Upper lobe of right lung (tissue), 1 donor: ENCODE measurements around the gene XIAP. TPM values are rescaled to one million over a fixed set of nuclear protein-coding genes. Genes with fewer than 3 reads are reported as not detected.
"Not testable (repeated sequence)": the region's sequence is repeated elsewhere in the genome, so short reads cannot be mapped to it uniquely, and the experiment has no call there.

Experiments
- ATAC-seq: fragments of 200-7000 bp; cut with Tn5 transposase; one replicate; pipeline ENCODE4 v1.9.1; 2020; ENCODE audit warnings: mild to moderate bottlenecking, moderate library complexity
- DNase-seq: peaks from one replicate; pipeline ENCODE4 v3.0.0-alpha.2; 2020
- H3K27ac ChIP-seq: fragments of 200-600 bp; one replicate; pipeline ENCODE4 v1.8.0; 2022
- H3K27me3 ChIP-seq: fragments of 200-600 bp; one replicate; pipeline ENCODE4 v1.8.0; 2022; ENCODE audit warnings: mild to moderate bottlenecking
- H3K36me3 ChIP-seq: fragments of 200-600 bp; one replicate; pipeline ENCODE4 v1.8.0; 2022
- H3K4me1 ChIP-seq: fragments of 200-600 bp; one replicate; pipeline ENCODE4 v1.8.0; 2022
- H3K4me3 ChIP-seq: fragments of 200-600 bp; one replicate; pipeline ENCODE4 v1.8.0; 2022; ENCODE audit warnings: mild to moderate bottlenecking
- H3K9me3 ChIP-seq: fragments of 200-600 bp; one replicate; pipeline ENCODE4 v1.8.0; 2022
- intact Hi-C: fragments of 100-400 bp; cut with DNase I; formaldehyde crosslinking; loops from one replicate; pipeline ENCODE4 v1.11.0; 2022
- total RNA-seq: library from RNA; stranded (reverse); fragmentation: NEBNext Ultra II Directional; extraction: Animal tissue kit (Norgen Biotek cat#: 25700); gene quantifications from one replicate; pipeline ENCODE4 v1.2.1, GENCODE V29; 2021
- TF ChIP-seq, protein P1 (sequence below): fragments of 200-600 bp; IDR thresholded peaks from one replicate; pipeline ENCODE4 v1.8.0; 2022; ENCODE audit warnings: antibody characterized with exemption
- donor health status: DM: no; HTN: yes; CAD: no; lungs with severe emphysema.

Gene XIAP
- total RNA-seq, 1 donor from 2014 or later: 58.2 TPM

DNA sequence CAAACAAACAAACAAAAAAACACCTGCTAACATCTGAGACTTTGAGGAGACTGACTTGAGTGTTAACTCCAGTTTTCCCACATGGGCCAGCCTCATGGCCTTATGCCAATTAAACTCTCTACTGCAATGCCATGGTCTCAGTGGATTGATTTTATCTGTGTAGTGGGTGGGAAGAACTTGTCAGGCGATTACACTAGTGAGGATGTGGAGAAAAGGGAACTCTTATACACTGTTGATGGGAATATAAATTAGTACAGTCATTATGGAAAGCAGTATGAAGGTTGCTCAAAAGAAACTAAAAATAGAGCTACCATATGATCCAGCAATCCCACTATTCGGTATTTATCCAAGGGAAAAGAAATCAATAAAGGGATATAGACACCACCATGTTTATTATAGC is 12.8 kb upstream of the XIAP start:
- TF ChIP-seq, protein P1, sequence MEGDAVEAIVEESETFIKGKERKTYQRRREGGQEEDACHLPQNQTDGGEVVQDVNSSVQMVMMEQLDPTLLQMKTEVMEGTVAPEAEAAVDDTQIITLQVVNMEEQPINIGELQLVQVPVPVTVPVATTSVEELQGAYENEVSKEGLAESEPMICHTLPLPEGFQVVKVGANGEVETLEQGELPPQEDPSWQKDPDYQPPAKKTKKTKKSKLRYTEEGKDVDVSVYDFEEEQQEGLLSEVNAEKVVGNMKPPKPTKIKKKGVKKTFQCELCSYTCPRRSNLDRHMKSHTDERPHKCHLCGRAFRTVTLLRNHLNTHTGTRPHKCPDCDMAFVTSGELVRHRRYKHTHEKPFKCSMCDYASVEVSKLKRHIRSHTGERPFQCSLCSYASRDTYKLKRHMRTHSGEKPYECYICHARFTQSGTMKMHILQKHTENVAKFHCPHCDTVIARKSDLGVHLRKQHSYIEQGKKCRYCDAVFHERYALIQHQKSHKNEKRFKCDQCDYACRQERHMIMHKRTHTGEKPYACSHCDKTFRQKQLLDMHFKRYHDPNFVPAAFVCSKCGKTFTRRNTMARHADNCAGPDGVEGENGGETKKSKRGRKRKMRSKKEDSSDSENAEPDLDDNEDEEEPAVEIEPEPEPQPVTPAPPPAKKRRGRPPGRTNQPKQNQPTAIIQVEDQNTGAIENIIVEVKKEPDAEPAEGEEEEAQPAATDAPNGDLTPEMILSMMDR: no peak
- DNase-seq (no peak), ATAC-seq (peak; percentile 28)
- no peaks in the 10 kb centered on the region for H3K27me3 ChIP-seq
- no peak overlapping the region for H3K27ac ChIP-seq
- H3K9me3 ChIP-seq: no peaks in the 10 kb centered on the region
- H3K4me1 ChIP-seq: no peaks in the 10 kb centered on the region
- no peak overlapping the region for H3K4me3 ChIP-seq
- no peaks in the 10 kb centered on the region for H3K36me3 ChIP-seq
- intact Hi-C loops: no loop called here

DNA sequence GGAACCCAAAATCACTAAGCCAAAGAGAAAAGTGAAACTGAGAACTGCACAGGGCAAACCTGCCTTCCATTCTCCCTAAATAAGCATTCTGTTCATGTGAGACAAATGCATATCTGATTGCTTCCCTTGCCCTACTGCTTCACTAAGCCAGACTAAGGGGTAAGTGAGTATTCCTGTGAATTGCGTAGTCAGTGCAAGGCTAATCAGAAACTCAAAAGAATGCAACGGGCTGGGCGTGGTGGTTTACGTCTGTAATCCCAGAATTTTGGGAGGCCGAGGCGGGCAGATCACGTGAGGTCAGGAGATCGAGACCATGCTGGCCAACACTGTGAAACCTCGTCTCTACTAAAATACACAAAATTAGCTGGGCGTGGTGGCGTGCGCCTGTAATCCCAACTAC is 10.8 kb upstream of the XIAP start:
- H3K36me3 ChIP-seq: no peaks in the 10 kb centered on the region
- H3K9me3 ChIP-seq: no peaks in the 10 kb centered on the region
- H3K4me3 ChIP-seq: no peak overlapping the region
- H3K27ac ChIP-seq: no peak overlapping the region
- ATAC-seq: no peak
- intact Hi-C loops: no loop called here
- H3K4me1 ChIP-seq: no peaks in the 10 kb centered on the region
- no peak for DNase-seq
- TF ChIP-seq, protein P1: no peak
- H3K27me3 ChIP-seq: no peaks in the 10 kb centered on the region

DNA sequence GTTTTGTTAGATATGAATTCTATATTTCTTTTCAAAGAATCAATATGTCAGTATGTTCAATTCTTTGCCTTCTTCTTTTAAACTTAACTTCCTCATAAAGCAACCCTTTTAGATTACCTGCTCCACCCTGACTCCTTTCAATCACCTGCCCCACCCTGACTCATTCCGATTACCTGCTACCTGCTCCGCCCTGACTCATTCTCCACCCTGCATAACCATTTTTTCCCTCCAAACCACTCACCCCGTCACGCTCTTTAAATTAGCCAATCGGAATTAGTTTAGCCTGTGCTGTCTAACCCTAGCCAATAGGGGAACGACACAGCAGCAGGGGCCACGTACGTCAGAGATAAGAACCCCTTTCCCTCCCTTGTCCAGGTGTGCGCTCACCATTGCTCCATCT is 9.9 kb upstream of the XIAP start:
- intact Hi-C loops, H3K4me1 ChIP-seq, H3K9me3 ChIP-seq, H3K27me3 ChIP-seq, ATAC-seq, H3K27ac ChIP-seq, H3K4me3 ChIP-seq, H3K36me3 ChIP-seq, DNase-seq: not testable (repeated sequence)

DNA sequence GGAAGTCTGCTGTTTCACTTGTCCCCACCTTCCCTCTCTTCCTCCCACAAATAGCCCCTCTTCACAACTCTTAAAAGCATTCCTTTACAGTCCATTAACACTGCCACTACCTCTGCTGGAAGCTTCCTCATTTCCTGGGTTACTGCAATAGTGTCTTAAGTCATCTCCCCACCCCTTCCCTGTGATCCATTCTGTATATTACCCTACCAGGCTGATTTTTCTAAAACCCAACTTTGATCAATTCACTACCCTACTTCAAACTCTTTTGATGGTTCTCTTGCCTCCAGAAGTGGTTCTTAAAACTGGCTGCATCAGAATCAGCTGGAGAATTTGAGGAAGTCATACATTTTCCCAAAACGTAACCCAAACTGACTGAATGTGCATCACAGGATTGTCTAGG is 8.8 kb upstream of the XIAP start:
- no peak overlapping the region for H3K4me3 ChIP-seq
- H3K36me3 ChIP-seq: no peaks in the 10 kb centered on the region
- H3K4me1 ChIP-seq: no peaks in the 10 kb centered on the region
- H3K9me3 ChIP-seq: no peaks in the 10 kb centered on the region
- no peak overlapping the region for H3K27ac ChIP-seq
- TF ChIP-seq, protein P1: no peak
- ATAC-seq (peak; percentile 70), DNase-seq (no peak)
- intact Hi-C loops: no loop called here
- H3K27me3 ChIP-seq: no peaks in the 10 kb centered on the region

DNA sequence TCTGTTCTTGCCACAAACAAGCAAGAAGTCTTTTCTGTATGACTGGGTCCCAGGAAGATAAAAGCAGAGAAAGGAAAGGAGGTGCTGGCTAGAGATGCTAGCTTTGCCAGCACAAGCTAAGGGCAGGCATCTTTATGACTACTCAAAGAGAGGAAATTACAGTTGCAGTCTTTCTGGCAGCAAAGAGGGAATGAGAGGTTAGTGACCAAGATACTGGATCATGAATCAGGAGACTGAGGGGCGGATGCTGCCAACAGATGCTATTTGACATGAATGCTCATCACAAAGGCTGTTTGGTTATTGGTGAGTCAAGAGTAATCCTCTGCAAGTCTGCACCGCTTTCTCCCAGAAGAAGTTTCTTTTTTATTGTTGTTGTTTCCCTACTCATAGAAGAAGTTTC is 5.5 kb upstream of the XIAP start:
- Histone ChIP-seq H3K4me3 (no peak overlapping the region), H3K4me1 (no peaks in the 10 kb centered on the region), H3K36me3 (no peaks in the 10 kb centered on the region), H3K9me3 (no peaks in the 10 kb centered on the region), H3K27ac (no peak overlapping the region), H3K27me3 (no peaks in the 10 kb centered on the region)
- TF ChIP-seq, protein P1: no peak
- DNase-seq (no peak), ATAC-seq (no peak)
- intact Hi-C loops: no loop called here

DNA sequence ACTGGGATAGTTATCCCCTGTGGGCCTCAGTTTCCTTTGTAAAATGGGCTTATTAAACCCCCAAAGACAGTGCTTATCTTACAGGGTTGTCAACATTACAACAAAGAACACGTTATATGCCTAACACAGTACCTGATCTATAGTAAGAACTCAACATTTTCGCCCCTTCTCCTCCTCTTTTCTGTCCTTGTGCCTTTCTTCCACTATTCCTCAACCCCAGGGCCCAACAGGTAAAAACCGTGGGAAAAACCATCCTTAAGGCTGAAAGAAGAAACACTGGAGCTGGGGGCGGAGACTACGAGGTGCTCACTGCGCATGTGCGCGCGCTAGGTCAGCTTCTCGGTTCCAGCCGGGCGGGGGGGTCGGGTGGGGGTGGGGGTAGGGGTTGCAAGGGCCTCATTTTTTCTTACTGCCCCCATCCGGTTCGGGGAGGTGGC is 426 bp upstream of the XIAP start:
- H3K27me3 ChIP-seq: no peaks in the 10 kb centered on the region
- peak overlapping the region; percentile 95 for H3K27ac ChIP-seq
- TF ChIP-seq, protein P1: no peak
- DNase-seq: no peak
- peak; percentile 73 for ATAC-seq
- H3K4me3 ChIP-seq: peak overlapping the region; percentile 62
- H3K9me3 ChIP-seq: no peaks in the 10 kb centered on the region
- intact Hi-C loops: no loop called here
- no peaks in the 10 kb centered on the region for H3K36me3 ChIP-seq
- no peaks in the 10 kb centered on the region for H3K4me1 ChIP-seq
